OCI-M2 (cell line): ENCODE data around the gene NGRN.

Experiments used
- DNase-seq: peaks from one replicate; lab custom pipeline; 2025; ENCODE audit not compliant: unreplicated experiment; lab: John Stamatoyannopoulos, UW

NGRN gene, protein sequence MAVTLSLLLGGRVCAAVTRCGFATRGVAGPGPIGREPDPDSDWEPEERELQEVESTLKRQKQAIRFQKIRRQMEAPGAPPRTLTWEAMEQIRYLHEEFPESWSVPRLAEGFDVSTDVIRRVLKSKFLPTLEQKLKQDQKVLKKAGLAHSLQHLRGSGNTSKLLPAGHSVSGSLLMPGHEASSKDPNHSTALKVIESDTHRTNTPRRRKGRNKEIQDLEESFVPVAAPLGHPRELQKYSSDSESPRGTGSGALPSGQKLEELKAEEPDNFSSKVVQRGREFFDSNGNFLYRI

DNA sequence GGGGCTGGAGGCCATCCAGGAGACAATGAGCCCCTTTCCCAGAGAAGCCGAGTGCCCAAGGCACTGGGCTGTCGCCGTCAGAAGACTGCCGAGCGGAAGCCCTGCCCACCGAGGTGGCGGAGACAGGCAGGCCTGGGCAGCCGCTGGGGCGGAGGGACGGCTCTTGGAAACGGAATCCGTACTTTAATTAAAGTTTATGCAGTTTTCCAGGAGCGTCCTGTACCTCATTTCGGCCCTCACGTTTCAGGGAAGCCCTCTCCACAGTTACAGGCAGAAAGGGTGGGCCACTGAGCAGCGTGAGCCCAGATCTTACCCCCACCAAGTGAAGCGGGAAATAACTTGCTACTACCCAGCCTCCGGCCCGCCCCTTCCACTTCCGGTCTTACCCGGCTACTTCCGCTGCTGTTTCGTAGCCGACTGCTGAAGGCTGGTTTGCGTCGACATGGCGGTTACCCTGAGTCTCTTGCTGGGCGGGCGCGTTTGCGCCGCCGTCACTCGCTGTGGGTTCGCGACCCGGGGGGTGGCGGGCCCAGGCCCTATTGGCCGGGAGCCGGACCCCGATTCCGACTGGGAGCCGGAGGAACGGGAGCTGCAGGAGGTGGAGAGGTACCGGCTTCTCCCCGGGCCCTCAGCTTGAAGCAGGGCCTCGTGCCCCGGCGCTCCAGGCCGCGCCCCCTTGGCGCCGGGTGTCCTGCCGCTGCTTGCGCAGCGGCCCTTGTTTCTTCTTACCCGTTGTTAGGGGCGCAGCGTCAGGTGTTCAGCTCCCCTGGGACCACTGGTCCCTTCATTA, at the start of gene NGRN:
TSS of gene NGRN (plus strand) at position 402 of the 790 bp plus-strand sequence. CDS start at position 443, 41 bp downstream.
- DNase-seq: peak; percentile 79

DNA sequence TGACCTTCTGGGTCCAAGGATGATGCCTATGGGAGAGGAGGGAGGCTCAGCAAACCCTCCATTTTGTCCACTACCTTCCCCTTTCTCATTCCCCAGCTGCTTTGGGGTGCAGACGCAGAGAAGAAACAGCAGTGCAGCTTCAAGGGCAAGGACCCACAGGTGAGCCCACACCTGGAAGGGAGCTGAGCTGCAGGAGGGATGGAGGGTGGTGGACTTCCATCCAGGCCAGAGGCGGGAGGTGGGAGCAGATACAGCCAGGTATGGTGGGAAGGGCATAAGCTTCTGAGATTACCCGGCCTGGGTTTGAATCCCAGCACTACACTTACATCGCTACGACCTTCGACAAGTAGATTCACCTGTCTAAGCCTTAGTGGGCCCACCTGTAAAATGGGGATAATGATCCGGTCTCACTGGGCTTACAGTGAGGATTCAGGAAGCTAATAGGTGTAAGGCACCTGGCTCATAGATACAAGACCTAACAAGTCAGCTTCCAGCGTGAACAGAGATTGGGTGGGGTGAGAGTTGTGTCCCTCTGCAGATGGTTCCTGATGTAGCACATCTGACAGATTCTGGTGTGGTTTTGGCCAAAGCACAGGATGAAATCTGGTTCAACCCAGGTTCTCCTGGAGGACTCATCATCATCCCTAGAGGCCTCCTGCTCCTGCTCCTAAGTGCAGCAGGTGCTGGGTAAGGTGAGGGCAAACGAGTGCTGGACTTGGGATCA, 47.6 kb upstream of the NGRN start:
- DNase-seq: no peak

GRCh38 chr15:90219421-90220141, 45.9 kb upstream of the NGRN start:
- no peak for DNase-seq

DNA sequence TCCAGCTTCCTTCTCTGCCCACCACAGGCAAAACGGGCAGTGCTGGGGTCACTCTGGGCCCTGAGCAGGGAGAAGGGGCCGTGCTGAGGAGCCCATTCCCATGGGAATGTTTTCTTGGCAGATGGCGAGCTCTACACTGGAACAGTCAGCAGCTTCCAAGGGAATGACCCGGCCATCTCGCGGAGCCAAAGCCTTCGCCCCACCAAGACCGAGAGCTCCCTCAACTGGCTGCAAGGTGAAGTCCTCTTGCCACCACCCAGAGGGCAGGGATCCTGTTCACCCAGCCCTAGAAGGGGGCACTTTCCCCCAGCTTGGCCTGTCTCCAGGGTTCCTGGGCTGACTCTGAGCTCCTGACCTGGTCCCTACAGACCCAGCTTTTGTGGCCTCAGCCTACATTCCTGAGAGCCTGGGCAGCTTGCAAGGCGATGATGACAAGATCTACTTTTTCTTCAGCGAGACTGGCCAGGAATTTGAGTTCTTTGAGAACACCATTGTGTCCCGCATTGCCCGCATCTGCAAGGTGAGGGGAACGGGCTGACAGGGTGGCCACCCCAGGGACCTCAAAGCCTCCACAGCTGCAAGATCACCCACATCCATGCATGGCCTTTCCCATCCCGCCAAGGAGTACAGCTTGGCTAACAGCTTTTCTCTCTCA, 44.1 kb upstream of the NGRN start:
- DNase-seq: no peak

DNA sequence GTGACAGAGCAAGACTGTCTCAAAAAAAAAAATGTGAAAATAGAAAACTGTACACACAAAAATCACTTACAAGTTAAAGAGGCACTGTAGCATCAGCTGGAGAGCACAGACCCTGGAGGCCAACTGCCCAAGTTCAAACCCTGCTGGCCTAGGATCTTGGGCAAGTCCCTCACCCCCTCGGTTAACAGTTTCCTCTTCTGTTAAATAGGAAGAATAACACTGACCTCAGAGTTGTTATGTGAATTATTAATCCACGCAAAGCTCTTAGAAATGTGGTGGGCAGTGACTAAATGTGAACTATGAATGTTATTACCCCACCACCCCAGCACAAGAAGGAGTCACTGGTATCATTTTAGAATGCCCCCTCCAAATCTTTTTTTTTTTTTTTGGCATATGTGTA, 42.9 kb upstream of the NGRN start:
- no peak for DNase-seq

GRCh38 chr15:90223441-90224165, 41.9 kb upstream of the NGRN start:
- DNase-seq: no peak

DNA sequence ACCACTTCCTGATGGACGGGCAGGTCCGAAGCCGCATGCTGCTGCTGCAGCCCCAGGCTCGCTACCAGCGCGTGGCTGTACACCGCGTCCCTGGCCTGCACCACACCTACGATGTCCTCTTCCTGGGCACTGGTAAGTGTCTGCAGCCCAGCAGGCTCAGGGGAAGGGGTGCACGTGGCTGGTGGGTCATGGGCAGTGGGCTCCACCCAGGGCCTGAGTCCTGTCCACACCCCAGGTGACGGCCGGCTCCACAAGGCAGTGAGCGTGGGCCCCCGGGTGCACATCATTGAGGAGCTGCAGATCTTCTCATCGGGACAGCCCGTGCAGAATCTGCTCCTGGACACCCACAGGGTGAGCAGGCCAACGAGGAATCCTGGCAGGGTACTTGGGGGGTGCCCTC, 40.4 kb upstream of the NGRN start:
- no peak for DNase-seq

- DNase-seq: no peak
Measured at GRCh38 chr15:90225504-90226234, 39.8 kb upstream of the NGRN start.

DNA sequence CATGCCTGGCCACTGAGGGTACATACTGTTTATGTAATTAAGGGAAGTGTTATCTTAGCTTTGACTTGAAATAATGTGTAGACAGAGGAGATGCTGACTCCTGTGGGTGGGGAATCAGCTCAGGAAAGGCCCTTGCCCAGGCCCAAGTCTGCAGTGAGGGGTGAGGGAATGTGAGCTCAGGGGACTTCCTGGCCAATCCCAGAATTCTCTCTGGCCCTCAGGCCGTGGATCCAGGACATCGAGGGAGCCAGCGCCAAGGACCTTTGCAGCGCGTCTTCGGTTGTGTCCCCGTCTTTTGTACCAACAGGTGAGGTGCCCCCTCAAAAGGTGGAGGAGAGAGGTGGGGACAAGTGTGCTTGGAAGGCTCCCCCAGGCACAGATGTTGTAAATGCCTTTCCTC, 38.1 kb upstream of the NGRN start:
- DNase-seq: no peak

- no peak for DNase-seq
Measured at GRCh38 chr15:90227816-90228772, 37.4 kb upstream of the NGRN start.

GRCh38 chr15:90228960-90229359, 36.5 kb upstream of the NGRN start:
- no peak for DNase-seq

- DNase-seq: no peak
Measured at GRCh38 chr15:90230071-90230494, 35.4 kb upstream of the NGRN start.

GRCh38 chr15:90230610-90231009, 34.9 kb upstream of the NGRN start:
- no peak for DNase-seq

DNA sequence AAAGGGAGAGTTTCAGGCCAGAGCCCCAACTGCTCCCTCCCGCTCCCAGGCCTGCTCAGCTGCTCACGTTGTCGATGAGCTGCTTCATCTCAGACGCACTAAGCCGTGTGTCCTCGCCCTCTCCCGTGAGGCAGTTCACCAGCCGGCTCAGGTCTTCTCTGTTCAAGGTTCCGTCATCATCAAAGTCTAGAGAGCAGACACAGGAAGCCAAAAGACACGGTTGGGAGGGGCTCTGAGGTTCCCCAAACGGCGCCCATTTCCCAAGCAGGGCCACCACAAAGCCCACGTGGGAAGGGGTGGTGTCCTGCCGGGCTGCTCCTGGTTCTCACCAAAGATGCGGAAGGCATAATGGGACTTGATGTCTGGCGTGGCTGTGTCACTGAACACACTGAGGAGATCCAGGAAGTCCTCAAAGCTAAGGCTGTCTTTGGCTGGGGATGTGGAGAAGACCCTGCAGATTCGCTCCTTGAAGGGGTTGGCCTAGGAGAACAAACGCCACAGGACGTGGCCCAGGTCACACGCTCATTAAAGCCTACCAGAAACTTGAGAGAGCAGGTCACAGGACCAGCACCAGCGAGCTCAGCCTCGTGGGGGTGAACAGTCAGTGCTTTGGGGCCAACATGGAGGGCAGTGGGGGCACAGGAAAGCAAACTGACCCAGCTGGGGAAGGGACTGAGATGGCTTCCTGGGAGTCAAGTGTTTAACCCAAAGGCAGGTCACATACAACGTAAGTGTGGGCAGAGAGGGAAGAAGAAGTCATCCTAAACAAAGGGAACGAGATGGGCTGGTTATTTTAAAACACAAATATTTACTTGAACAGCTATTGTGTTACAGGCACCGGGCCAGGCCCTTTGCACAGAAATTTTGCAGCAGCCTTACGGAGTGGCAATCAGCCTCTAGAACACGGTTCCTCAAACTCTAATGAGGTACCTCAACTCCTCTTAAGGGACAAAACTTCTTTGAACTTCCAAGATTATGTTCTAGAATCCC, 34.1 kb upstream of the NGRN start:
- no peak for DNase-seq

DNA sequence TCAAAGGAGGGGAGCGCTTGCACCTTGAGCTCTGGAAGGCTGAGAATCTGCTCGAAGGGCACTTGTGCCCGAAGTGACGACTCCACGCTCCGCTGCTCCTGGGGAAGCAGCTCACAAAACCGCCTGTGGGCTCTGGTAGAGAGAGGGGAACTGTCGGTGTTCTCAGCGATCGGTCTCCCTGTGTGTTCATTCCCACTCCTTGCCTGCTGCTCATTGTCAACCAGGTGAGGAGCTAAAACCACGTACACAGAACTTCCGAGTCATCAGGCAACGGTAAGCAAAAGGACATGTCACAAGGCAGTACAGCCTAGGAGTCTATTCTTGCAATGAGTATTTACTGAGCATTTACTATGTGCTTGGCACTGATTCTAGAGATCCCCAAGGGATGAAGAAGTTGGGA, 33.3 kb upstream of the NGRN start:
- DNase-seq: no peak

DNA sequence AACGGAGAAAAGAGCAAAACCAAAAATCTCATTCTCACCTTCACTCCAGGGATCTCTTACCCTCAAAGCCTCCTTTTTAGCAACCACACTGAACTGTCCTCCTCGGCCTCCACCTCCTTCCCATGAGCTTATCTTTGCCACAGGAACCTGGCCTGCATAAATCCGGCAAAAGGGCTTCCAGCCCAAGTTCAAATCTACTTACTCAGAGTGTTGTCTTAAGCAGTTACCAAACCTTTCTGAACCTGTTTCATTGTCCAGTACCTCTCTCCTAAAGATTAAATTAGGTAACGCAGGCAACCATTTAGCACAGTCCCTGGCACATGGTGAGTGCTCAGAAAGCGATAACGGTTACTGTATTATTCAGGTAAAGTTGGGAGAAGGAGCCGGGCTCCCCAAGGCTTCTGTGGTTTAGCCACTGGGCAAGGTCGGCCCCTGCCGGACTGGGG, 32.5 kb upstream of the NGRN start:
- DNase-seq: no peak
